ENCODE data around the gene SUGP1. TPM values are rescaled to one million over a fixed set of nuclear protein-coding genes. Genes with fewer than 3 reads are reported as not detected.

SUGP1 gene
- total RNA-seq, 1 experiment from 2014 or later, result 20.1 TPM

Small RNA genes lying within 50 kb of the gene (small RNA-seq; reads per million reads assigned to genes)
- 0 reads per million in 2 experiments for gene RNU6-1028P

Other genes starting within 250 kb of the SUGP1 start
- 31.4 and 34.4 TPM in 2 replicates for gene TMEM161A, start 182.0 kb downstream of the SUGP1 start, total RNA-seq (2014; rRNA removed; shearing (Covaris generic))
- gene MEF2B, start 150.2 kb downstream of the SUGP1 start, total RNA-seq (2014; rRNA removed; shearing (Covaris generic)), result not detected in 2 replicates
- gene BORCS8, start 128.4 kb downstream of the SUGP1 start, total RNA-seq (2014; rRNA removed; shearing (Covaris generic)), result 13.3 and 16.4 TPM in 2 replicates
- gene RFXANK, start 128.3 kb downstream of the SUGP1 start, total RNA-seq (2014; rRNA removed; shearing (Covaris generic)), result 47.3 and 62.0 TPM in 2 replicates
- gene NR2C2AP, start 117.1 kb downstream of the SUGP1 start, total RNA-seq (2014; rRNA removed; shearing (Covaris generic)), result 20.4 and 23.7 TPM in 2 replicates
- gene NCAN, start 108.6 kb downstream of the SUGP1 start, total RNA-seq (2014; rRNA removed; shearing (Covaris generic)), result not detected in 2 replicates
- gene TM6SF2, start 47.2 kb downstream of the SUGP1 start, total RNA-seq (2014; rRNA removed; shearing (Covaris generic)), result 0.24 TPM in 1 of 2 replicates, not detected in the other
- 17.4 and 20.7 TPM in 2 replicates for gene MAU2, start 320 bp upstream of the SUGP1 start, total RNA-seq (2014; rRNA removed; shearing (Covaris generic))
- gene GATAD2A, start 85.2 kb upstream of the SUGP1 start, total RNA-seq (2014; rRNA removed; shearing (Covaris generic)), result 37.1 and 39.0 TPM in 2 replicates
- 1.4 and 1.7 TPM in 2 replicates for gene TSSK6, start 195.0 kb upstream of the SUGP1 start, total RNA-seq (2014; rRNA removed; shearing (Covaris generic))
- 154 and 157 TPM in 2 replicates for gene NDUFA13, start 195.7 kb upstream of the SUGP1 start, total RNA-seq (2014; rRNA removed; shearing (Covaris generic))
- 0.08 and 0.32 TPM in 2 replicates for gene YJEFN3, start 208.4 kb upstream of the SUGP1 start, total RNA-seq (2014; rRNA removed; shearing (Covaris generic))
- not detected in 2 replicates for gene CILP2, start 217.8 kb upstream of the SUGP1 start, total RNA-seq (2014; rRNA removed; shearing (Covaris generic))

All from SK-MEL-5 (cell line).